ENCODE data around the gene STK39.
A peak's percentile ranks its signal among the peaks of the same experiment; 100 is the strongest.

Gene STK39

GRCh38 chr2:168220965-168221819 is 26.2 kb downstream of the STK39 start:
- peaks cover 37% of the 10 kb centered on the region for H3K4me1 Mint-ChIP-seq
- H3K9me3 Mint-ChIP-seq: no peaks in the 10 kb centered on the region
- no peak overlapping the region for H3K4me3 Mint-ChIP-seq
- no peaks in the 10 kb centered on the region for H3K27me3 Mint-ChIP-seq (ENCODE audit: low read depth)
- H3K27ac Mint-ChIP-seq: peak overlapping the region; percentile 24 to 79 (median 52)
- H3K36me3 Mint-ChIP-seq (ENCODE audit: low read depth): peaks cover 25% of the 10 kb centered on the region
- no peak for TF ChIP-seq CTCF (IDR thresholded peaks at IDR 0.05; ENCODE audit: unreplicated experiment in 3 of 3)

- H3K4me1 Mint-ChIP-seq: peaks cover 42% of the 10 kb centered on the region
- peak overlapping the region in 1 of 3 experiments; percentile 34 for H3K27ac Mint-ChIP-seq
- no peak overlapping the region for H3K4me3 Mint-ChIP-seq
- TF ChIP-seq CTCF (IDR thresholded peaks at IDR 0.05; ENCODE audit: unreplicated experiment in 3 of 3): no peak
- H3K9me3 Mint-ChIP-seq: no peaks in the 10 kb centered on the region
- H3K36me3 Mint-ChIP-seq (ENCODE audit: low read depth): peaks cover 27% of the 10 kb centered on the region
- H3K27me3 Mint-ChIP-seq (ENCODE audit: low read depth): no peaks in the 10 kb centered on the region
Measured at GRCh38 chr2:168217920-168218319, 29.5 kb downstream of the STK39 start.

- Mint-ChIP-seq H3K27ac (no peak overlapping the region), H3K36me3 (ENCODE audit: low read depth) (peaks cover 27% of the 10 kb centered on the region), H3K9me3 (no peaks in the 10 kb centered on the region), H3K4me1 (peaks cover 38% of the 10 kb centered on the region), H3K27me3 (ENCODE audit: low read depth) (no peaks in the 10 kb centered on the region), H3K4me3 (no peak overlapping the region)
- no peak for TF ChIP-seq CTCF (IDR thresholded peaks at IDR 0.05; ENCODE audit: unreplicated experiment in 3 of 3)
Measured at GRCh38 chr2:168216351-168217005, 30.9 kb downstream of the STK39 start.

GRCh38 chr2:168215813-168216212 is 31.6 kb downstream of the STK39 start:
- Mint-ChIP-seq H3K4me3 (no peak overlapping the region), H3K4me1 (peaks cover 38% of the 10 kb centered on the region), H3K9me3 (no peaks in the 10 kb centered on the region), H3K27ac (no peak overlapping the region), H3K36me3 (ENCODE audit: low read depth) (peaks cover 29% of the 10 kb centered on the region), H3K27me3 (ENCODE audit: low read depth) (no peaks in the 10 kb centered on the region)
- TF ChIP-seq CTCF (IDR thresholded peaks at IDR 0.05; ENCODE audit: unreplicated experiment in 3 of 3): no peak

GRCh38 chr2:168212866-168213265 is 34.5 kb downstream of the STK39 start:
- H3K4me1 Mint-ChIP-seq: peaks cover 22% of the 10 kb centered on the region
- peaks cover 28% of the 10 kb centered on the region for H3K36me3 Mint-ChIP-seq (ENCODE audit: low read depth)
- no peak for TF ChIP-seq CTCF (IDR thresholded peaks at IDR 0.05; ENCODE audit: unreplicated experiment in 3 of 3)
- no peak overlapping the region for H3K4me3 Mint-ChIP-seq
- H3K27ac Mint-ChIP-seq: no peak overlapping the region
- no peaks in the 10 kb centered on the region for H3K9me3 Mint-ChIP-seq
- no peaks in the 10 kb centered on the region for H3K27me3 Mint-ChIP-seq (ENCODE audit: low read depth)

All from nephron (organoid).